Neural cell (in vitro differentiated cells): ENCODE data around the gene SBSN. TPM values are rescaled to one million over a fixed set of nuclear protein-coding genes. Genes with fewer than 3 reads are reported as not detected.

Source experiments
- H2AFZ ChIP-seq: fragments of 200-600, 300-800 bp; sonication (generic), shearing (Covaris generic); 2 replicates; pipeline ENCODE4 v1.6.0; 2014; ENCODE audit warnings: low read depth, mild to moderate bottlenecking, antibody characterized with exemption, low read length, moderate library complexity
- H3F3A ChIP-seq: fragments of 200-600 bp; shearing (Covaris generic); 2 replicates; pipeline ENCODE4 v1.6.1; 2016; ENCODE audit warnings: mild to moderate bottlenecking, moderate library complexity, mixed read lengths, antibody characterized with exemption, low read length; ENCODE audit not compliant: insufficient read depth, poor library complexity, severe bottlenecking
- H3K27ac ChIP-seq: fragments of 200-600, 300-800 bp; sonication (generic), shearing (Covaris generic); 2 replicates; pipeline ENCODE4 v1.5.1; 2014; ENCODE audit warnings: mild to moderate bottlenecking, low read length, moderate library complexity
- H3K27me3 ChIP-seq: fragments of 300-800, 200-600 bp; sonication (generic), shearing (Covaris generic); 2 replicates; pipeline ENCODE4 v1.6.0; 2014; ENCODE audit warnings: mild to moderate bottlenecking, low read depth, low read length, moderate library complexity; ENCODE audit not compliant: insufficient read depth
- H3K36me3 ChIP-seq: fragments of 300-800, 200-600 bp; sonication (generic), shearing (Covaris generic); 2 replicates; pipeline ENCODE4 v1.5.1; 2014; ENCODE audit warnings: mild to moderate bottlenecking, antibody characterized with exemption, low read length, moderate library complexity; ENCODE audit not compliant: insufficient read depth
- H3K4me2 ChIP-seq: fragments of 300-800, 200-600 bp; sonication (generic), shearing (Covaris generic); 2 replicates; pipeline ENCODE4 v1.6.0; 2014; ENCODE audit warnings: mild to moderate bottlenecking, low read length
- H3K4me3 ChIP-seq: fragments of 300-800, 200-600 bp; sonication (generic), shearing (Covaris generic); 2 replicates; pipeline ENCODE4 v1.5.1; 2014; ENCODE audit warnings: mild to moderate bottlenecking, low read length, moderate library complexity
- H3K79me2 ChIP-seq: fragments of 200-600 bp; shearing (Covaris generic); replicated peaks from 2 replicates; pipeline ENCODE4 v1.6.0; 2014; ENCODE audit warnings: mild to moderate bottlenecking, low read length, moderate library complexity; ENCODE audit not compliant: insufficient read depth
- H3K9ac ChIP-seq: fragments of 300-800, 200-600 bp; sonication (generic), shearing (Covaris generic); 2 replicates; pipeline ENCODE4 v1.6.1; 2016; ENCODE audit warnings: mild to moderate bottlenecking, low read length, mixed read lengths
- H3K9me2 ChIP-seq: fragments of 200-600 bp; shearing (Covaris generic); 2 replicates; pipeline ENCODE4 v1.6.1; 2016; ENCODE audit warnings: mild to moderate bottlenecking, low read length, mixed read lengths; ENCODE audit not compliant: insufficient read depth
- H3K9me3 ChIP-seq: fragments of 200-600, 300-800 bp; sonication (generic), shearing (Covaris generic); 2 replicates; pipeline ENCODE4 v1.6.1; 2016; ENCODE audit warnings: mild to moderate bottlenecking, mixed run types, low read length, moderate library complexity, mixed read lengths
- H4K20me1 ChIP-seq: fragments of 200-600 bp; shearing (Covaris generic); 2 replicates; pipeline ENCODE4 v1.6.1; 2016; ENCODE audit warnings: mild to moderate bottlenecking, mixed run types; ENCODE audit not compliant: insufficient read depth
- EP300 ChIP-seq: fragments of 450-650 bp; conservative IDR thresholded peaks from 2 replicates; pipeline ENCODE4 v1.6.1; 2014; ENCODE audit warnings: antibody characterized with exemption, mild to moderate bottlenecking, moderate library complexity; ENCODE audit not compliant: poor library complexity, severe bottlenecking
- EZH2 ChIP-seq: fragments of 200-600, 300-800 bp; shearing (Covaris generic), sonication (generic); IDR thresholded peaks from 2 replicates; pipeline ENCODE4 v1.6.1; 2014; ENCODE audit warnings: antibody characterized with exemption, low read length, borderline replicate concordance, mild to moderate bottlenecking; ENCODE audit not compliant: insufficient read depth, poor library complexity, severe bottlenecking
- MXI1 ChIP-seq: fragments of 450-650 bp; conservative IDR thresholded peaks from 2 replicates; pipeline ENCODE4 v1.6.1; 2014; ENCODE audit warnings: antibody characterized with exemption, mild to moderate bottlenecking; ENCODE audit not compliant: poor library complexity, severe bottlenecking
- POLR2AphosphoS5 ChIP-seq: IDR thresholded peaks from 2 replicates; pipeline ENCODE4 v1.6.1; 2012
- RAD21 ChIP-seq: fragments of 450-650 bp; conservative IDR thresholded peaks from 2 replicates; pipeline ENCODE4 v1.6.1; 2014; ENCODE audit warnings: antibody characterized with exemption, mild to moderate bottlenecking, moderate library complexity
- SMC3 ChIP-seq: fragments of 450-650 bp; conservative IDR thresholded peaks from 2 replicates; pipeline ENCODE4 v1.6.1; 2014; ENCODE audit warnings: antibody characterized with exemption, mild to moderate bottlenecking, moderate library complexity; ENCODE audit not compliant: poor library complexity
- TAF1 ChIP-seq: IDR thresholded peaks from 2 replicates; pipeline ENCODE4 v1.6.1; 2012; ENCODE audit warnings: low read depth
- polyA plus RNA-seq: library from polyadenylated mRNA; depleted of rRNA; stranded (reverse); fragments of >200 nt; gene quantifications from 2 replicates; pipeline ENCODE4 v1.2.3, GENCODE V29; 2014
- TF ChIP-seq, protein P1 (sequence below): fragments of 450-650 bp; IDR thresholded peaks from 2 replicates; pipeline ENCODE4 v1.5.1; 2014; ENCODE audit warnings: antibody characterized with exemption, mild to moderate bottlenecking, moderate library complexity; ENCODE audit not compliant: poor library complexity, severe bottlenecking
- TF ChIP-seq, protein P2 (sequence below): IDR thresholded peaks from 2 replicates; pipeline ENCODE4 v1.6.1; 2012; ENCODE audit warnings: borderline replicate concordance

SBSN gene
- polyA plus RNA-seq, 1 donor from 2014 or later, result not detected

DNA sequence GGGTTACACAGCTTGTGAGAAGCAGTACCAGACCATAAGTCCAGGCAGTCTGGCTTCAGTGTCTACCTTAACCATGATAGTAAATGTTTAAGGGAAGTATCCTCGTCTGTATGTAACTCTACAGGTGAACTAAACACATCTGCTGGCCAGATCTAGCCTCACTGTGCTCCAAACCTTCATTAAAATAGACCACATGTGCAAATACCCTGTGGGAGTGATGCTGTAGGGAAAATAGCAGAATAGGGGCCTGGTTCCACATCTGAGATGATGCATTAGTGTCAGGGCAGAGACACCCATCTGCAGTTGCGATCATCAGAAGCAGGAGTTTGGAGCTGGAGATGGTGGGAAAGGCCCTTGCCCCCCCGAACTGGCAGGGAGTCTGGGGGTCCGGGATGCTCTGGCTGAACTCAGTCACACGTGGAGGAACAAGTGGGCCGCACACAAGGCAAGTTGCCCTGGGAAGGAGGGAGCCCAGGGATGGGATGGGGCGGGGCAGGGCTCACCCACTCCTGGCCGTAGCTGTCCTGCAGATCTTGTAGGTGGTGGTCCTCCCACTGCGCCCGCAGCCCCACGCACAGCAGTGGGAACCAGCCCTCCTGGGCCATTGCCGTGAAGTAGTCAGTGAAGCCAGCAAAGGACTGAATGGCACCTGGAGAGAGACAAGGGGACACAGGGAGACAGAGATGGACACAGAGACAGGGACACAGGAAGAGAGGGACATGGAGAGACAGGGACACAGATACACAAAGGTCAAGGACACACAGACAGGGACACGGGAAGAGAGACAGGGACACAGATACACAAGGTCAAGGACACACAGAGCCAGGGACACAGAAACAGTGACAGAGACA, 24.6 kb upstream of the SBSN start:
- no peaks in the 10 kb centered on the region for H4K20me1 ChIP-seq
- no peaks in the 10 kb centered on the region for H3K79me2 ChIP-seq
- no peaks in the 10 kb centered on the region for H3K36me3 ChIP-seq
- no peak for TF ChIP-seq RAD21
- TF ChIP-seq SMC3, result no peak
- TF ChIP-seq MXI1, result no peak
- no peak for TF ChIP-seq TAF1
- no peak for TF ChIP-seq EP300
- no peak for TF ChIP-seq POLR2AphosphoS5
- TF ChIP-seq, protein P1, sequence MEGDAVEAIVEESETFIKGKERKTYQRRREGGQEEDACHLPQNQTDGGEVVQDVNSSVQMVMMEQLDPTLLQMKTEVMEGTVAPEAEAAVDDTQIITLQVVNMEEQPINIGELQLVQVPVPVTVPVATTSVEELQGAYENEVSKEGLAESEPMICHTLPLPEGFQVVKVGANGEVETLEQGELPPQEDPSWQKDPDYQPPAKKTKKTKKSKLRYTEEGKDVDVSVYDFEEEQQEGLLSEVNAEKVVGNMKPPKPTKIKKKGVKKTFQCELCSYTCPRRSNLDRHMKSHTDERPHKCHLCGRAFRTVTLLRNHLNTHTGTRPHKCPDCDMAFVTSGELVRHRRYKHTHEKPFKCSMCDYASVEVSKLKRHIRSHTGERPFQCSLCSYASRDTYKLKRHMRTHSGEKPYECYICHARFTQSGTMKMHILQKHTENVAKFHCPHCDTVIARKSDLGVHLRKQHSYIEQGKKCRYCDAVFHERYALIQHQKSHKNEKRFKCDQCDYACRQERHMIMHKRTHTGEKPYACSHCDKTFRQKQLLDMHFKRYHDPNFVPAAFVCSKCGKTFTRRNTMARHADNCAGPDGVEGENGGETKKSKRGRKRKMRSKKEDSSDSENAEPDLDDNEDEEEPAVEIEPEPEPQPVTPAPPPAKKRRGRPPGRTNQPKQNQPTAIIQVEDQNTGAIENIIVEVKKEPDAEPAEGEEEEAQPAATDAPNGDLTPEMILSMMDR, result no peak
- TF ChIP-seq EZH2, result no peak
- TF ChIP-seq, protein P2, sequence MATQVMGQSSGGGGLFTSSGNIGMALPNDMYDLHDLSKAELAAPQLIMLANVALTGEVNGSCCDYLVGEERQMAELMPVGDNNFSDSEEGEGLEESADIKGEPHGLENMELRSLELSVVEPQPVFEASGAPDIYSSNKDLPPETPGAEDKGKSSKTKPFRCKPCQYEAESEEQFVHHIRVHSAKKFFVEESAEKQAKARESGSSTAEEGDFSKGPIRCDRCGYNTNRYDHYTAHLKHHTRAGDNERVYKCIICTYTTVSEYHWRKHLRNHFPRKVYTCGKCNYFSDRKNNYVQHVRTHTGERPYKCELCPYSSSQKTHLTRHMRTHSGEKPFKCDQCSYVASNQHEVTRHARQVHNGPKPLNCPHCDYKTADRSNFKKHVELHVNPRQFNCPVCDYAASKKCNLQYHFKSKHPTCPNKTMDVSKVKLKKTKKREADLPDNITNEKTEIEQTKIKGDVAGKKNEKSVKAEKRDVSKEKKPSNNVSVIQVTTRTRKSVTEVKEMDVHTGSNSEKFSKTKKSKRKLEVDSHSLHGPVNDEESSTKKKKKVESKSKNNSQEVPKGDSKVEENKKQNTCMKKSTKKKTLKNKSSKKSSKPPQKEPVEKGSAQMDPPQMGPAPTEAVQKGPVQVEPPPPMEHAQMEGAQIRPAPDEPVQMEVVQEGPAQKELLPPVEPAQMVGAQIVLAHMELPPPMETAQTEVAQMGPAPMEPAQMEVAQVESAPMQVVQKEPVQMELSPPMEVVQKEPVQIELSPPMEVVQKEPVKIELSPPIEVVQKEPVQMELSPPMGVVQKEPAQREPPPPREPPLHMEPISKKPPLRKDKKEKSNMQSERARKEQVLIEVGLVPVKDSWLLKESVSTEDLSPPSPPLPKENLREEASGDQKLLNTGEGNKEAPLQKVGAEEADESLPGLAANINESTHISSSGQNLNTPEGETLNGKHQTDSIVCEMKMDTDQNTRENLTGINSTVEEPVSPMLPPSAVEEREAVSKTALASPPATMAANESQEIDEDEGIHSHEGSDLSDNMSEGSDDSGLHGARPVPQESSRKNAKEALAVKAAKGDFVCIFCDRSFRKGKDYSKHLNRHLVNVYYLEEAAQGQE, result no peak
- H3K27ac ChIP-seq, result no peak overlapping the region
- H3K27me3 ChIP-seq, result peaks cover 6% of the 10 kb centered on the region
- no peak overlapping the region for H2AFZ ChIP-seq
- no peaks in the 10 kb centered on the region for H3K9me2 ChIP-seq
- no peaks in the 10 kb centered on the region for H3F3A ChIP-seq
- no peak overlapping the region for H3K9ac ChIP-seq
- H3K4me3 ChIP-seq, result no peak overlapping the region
- H3K4me2 ChIP-seq, result no peak overlapping the region
- no peaks in the 10 kb centered on the region for H3K9me3 ChIP-seq

DNA sequence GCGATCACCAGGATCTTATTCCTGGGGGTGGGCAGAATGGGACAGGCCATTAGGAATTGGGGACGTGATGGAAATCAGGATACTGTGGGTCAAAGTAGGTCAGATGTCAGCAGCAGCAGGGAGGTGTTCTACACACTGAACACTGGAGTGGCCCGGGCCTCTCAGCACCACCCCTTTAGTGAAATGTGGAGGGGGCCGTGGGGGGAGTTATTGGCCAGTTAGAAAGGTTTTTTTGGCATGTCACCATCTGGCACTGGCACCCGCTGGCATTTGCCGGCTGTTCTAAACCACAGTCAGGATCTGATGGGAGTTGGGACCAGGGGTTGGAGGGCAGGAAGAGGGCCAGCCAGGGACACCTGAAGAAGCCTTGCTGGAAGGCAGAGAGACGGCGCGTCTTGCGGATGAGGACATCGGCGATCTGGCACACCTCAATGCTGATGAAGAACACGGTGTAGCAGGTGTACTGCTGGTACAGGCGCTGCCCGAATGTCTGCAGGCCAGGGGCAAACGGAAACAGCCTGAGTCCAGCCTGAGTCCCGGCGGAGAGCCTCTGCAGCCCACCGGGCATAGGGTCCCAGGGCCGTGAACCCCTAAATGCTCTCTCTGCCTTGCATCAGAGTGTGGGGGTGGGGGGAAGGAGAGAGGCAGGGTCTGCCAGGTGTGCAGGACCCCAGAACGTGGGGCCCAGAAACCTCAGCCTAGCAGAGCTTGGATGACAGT, 23.1 kb upstream of the SBSN start:
- H3K79me2 ChIP-seq, result peaks cover 4% of the 10 kb centered on the region
- no peak overlapping the region for H3K4me3 ChIP-seq
- H3K4me2 ChIP-seq, result no peak overlapping the region
- no peaks in the 10 kb centered on the region for H3K36me3 ChIP-seq
- no peak overlapping the region for H2AFZ ChIP-seq
- H3K27ac ChIP-seq, result no peak overlapping the region
- H3K9ac ChIP-seq, result no peak overlapping the region
- no peaks in the 10 kb centered on the region for H4K20me1 ChIP-seq
- no peak for TF ChIP-seq MXI1
- no peaks in the 10 kb centered on the region for H3K27me3 ChIP-seq
- no peaks in the 10 kb centered on the region for H3F3A ChIP-seq
- no peaks in the 10 kb centered on the region for H3K9me2 ChIP-seq
- no peaks in the 10 kb centered on the region for H3K9me3 ChIP-seq
